SK-N-DZ (cell line): ENCODE measurements around the gene ZNF775.

ENCODE experiments used
- DNase-seq: peaks from one replicate; pipeline ENCODE4 v3.0.0-alpha.2; 2015; ENCODE audit warnings: low spot score

The ZNF775 gene

GRCh38 chr7:150439967-150440366 is 60.8 kb downstream of the ZNF775 start:
- DNase-seq, result no peak

GRCh38 chr7:150441524-150441923 is 62.4 kb downstream of the ZNF775 start:
- no peak for DNase-seq

- DNase-seq, result no peak
These were observed 63.7 kb downstream of the ZNF775 start for GRCh38 chr7:150442811-150443210.

DNA sequence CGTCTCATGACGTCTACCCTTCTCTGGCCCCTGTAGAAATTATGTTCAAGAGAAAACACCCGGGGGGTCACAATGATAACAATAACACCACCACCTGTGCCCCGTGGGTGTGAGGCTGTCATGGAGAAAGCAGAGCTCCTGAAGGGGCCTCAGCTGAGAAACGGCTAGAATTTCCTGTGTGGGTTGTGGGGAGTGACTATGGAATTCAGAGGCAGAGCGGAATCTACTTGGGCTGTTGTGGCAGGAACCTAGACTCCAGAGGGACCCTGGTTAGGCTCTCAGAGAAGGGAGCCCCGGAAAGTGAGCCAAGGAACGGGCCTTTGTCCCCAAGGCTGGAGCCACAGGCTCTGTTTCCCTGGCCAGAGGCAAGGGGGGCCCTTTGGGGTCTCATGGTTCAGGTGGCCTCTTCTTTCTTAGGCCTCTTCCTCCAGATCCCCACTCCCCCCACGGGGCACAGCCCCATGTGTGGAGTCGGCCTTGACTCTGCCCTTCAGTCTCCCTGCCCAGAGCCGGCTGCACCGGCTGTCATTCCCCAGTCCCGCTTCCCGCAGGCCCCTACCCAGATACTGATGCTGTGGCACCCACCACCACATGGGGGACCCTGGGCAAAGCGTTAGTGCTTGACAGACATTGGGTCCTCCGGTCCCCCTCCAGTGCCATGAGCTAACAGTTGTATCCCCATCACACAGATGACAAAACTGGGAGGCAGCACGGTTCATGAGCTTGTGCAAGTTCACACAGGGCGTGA is 64.8 kb downstream of the ZNF775 start:
- no peak for DNase-seq

DNA sequence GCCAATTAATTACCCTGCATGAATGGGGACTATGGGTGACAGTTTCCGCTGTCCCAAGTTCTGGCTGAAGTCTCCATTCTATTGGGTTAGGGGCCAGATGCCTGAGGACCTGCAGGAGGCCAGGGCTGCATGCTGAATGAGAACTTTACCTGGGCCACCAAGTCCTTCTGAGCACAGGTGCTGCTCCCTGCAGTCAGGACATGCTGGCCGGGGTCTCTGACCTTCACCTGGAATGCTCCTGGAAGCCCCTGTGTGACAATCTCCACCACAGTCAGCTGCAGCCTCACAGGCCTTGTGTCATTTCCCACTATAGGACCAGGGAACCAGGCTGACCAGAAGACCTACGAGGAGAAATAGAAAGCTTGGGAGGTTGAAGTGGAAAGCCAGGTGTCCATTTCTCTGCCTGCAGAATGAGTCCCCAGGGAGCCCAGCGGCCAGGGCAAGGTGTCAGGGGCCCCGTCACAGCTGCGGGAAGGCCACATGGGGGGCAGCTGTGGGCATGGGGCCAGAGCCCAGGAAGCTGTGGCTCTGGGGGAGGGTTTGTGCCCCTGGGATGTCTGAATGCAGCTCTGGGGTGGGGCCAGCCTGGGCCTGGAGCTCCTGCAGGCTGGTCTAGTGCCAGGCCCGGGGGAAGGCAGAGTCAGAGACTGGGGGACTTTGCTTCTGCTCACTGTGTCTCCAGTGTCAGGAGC is 65.7 kb downstream of the ZNF775 start:
- no peak for DNase-seq

GRCh38 chr7:150446288-150446938 is 67.3 kb downstream of the ZNF775 start:
- DNase-seq, result no peak
